ENCODE measurements around the gene FARP1.

Gene FARP1

GRCh38 chr13:98461486-98462240 is 318.8 kb downstream of the FARP1 start:
- no peak for DNase-seq (ENCODE audit: low read depth)

- no peak for DNase-seq (ENCODE audit: low read depth)
Measured at GRCh38 chr13:98462241-98462882, 319.5 kb downstream of the FARP1 start.

GRCh38 chr13:98462946-98463345 is 320.1 kb downstream of the FARP1 start:
- no peak for DNase-seq (ENCODE audit: low read depth)

- DNase-seq (ENCODE audit: low read depth): peak; percentile 28
Measured at GRCh38 chr13:98466634-98467236, 323.8 kb downstream of the FARP1 start.

GRCh38 chr13:98467263-98467985 is 324.5 kb downstream of the FARP1 start:
- no peak for DNase-seq (ENCODE audit: low read depth)

GRCh38 chr13:98468361-98468760 is 325.5 kb downstream of the FARP1 start:
- no peak for DNase-seq (ENCODE audit: low read depth)

- DNase-seq (ENCODE audit: low read depth): no peak
Measured at GRCh38 chr13:98468929-98469328, 326.0 kb downstream of the FARP1 start.

GRCh38 chr13:98470920-98471319 is 328.0 kb downstream of the FARP1 start:
- no peak for DNase-seq (ENCODE audit: low read depth)

- no peak for DNase-seq (ENCODE audit: low read depth)
Measured at GRCh38 chr13:98471934-98472333, 329.0 kb downstream of the FARP1 start.

- DNase-seq (ENCODE audit: low read depth): no peak
Measured at GRCh38 chr13:98473135-98473787, 330.4 kb downstream of the FARP1 start.

GRCh38 chr13:98473788-98474144 is 330.9 kb downstream of the FARP1 start:
- no peak for DNase-seq (ENCODE audit: low read depth)

- DNase-seq (ENCODE audit: low read depth): no peak
Measured at GRCh38 chr13:98474292-98474691, 331.4 kb downstream of the FARP1 start.

- no peak for DNase-seq (ENCODE audit: low read depth)
Measured at GRCh38 chr13:98474761-98475160, 331.9 kb downstream of the FARP1 start.

- DNase-seq (ENCODE audit: low read depth): no peak
Measured at GRCh38 chr13:98475522-98475921, 332.6 kb downstream of the FARP1 start.

- DNase-seq (ENCODE audit: low read depth): no peak
Measured at GRCh38 chr13:98476106-98476505, 333.2 kb downstream of the FARP1 start.

GRCh38 chr13:98476538-98476966 is 333.7 kb downstream of the FARP1 start:
- DNase-seq (ENCODE audit: low read depth): peak; percentile 20

- DNase-seq (ENCODE audit: low read depth): no peak
Measured at GRCh38 chr13:98478189-98479129, 335.6 kb downstream of the FARP1 start.

- DNase-seq (ENCODE audit: low read depth): no peak
Measured at GRCh38 chr13:98479496-98480003, 336.7 kb downstream of the FARP1 start.

- DNase-seq (ENCODE audit: low read depth): no peak
Measured at GRCh38 chr13:98480915-98481877, 338.3 kb downstream of the FARP1 start.

Measured in fibroblast of the conjunctiva (primary cell).